Measurements from ENCODE around the gene ZNF691. TPM values are rescaled to one million over a fixed set of nuclear protein-coding genes. Genes with fewer than 3 reads are reported as not detected.

Gene ZNF691
- polyA plus RNA-seq, 1 donor from 2014 or later = 13.1 TPM

Other genes with a start within 250 kb of the ZNF691 start
- gene PPIH, start 188.2 kb upstream of the ZNF691 start, polyA plus RNA-seq (ENCODE audit: insufficient read depth, low read depth, low replicate concordance) = 51.4 TPM
- 973 TPM for gene YBX1, start 164.2 kb upstream of the ZNF691 start, polyA plus RNA-seq (ENCODE audit: insufficient read depth, low read depth, low replicate concordance)
- not detected for gene CLDN19, start 106.4 kb upstream of the ZNF691 start, polyA plus RNA-seq (ENCODE audit: insufficient read depth, low read depth, low replicate concordance)
- gene P3H1, start 79.6 kb upstream of the ZNF691 start, polyA plus RNA-seq (ENCODE audit: insufficient read depth, low read depth, low replicate concordance) = 22.2 TPM
- 13.3 TPM for gene C1orf50, start 79.4 kb upstream of the ZNF691 start, polyA plus RNA-seq (ENCODE audit: insufficient read depth, low read depth, low replicate concordance)
- gene TMEM269, start 61.6 kb upstream of the ZNF691 start, polyA plus RNA-seq (ENCODE audit: insufficient read depth, low read depth, low replicate concordance) = not detected
- 4.9 TPM for gene ERMAP, start 29.5 kb upstream of the ZNF691 start, polyA plus RNA-seq (ENCODE audit: insufficient read depth, low read depth, low replicate concordance)
- 97.6 TPM for gene SVBP, start 29.2 kb upstream of the ZNF691 start, polyA plus RNA-seq (ENCODE audit: insufficient read depth, low read depth, low replicate concordance)
- gene SLC2A1, start 112.3 kb downstream of the ZNF691 start, polyA plus RNA-seq (ENCODE audit: insufficient read depth, low read depth, low replicate concordance) = 127 TPM